ENCODE measurements around the gene ESR2. TPM values are rescaled to one million over a fixed set of nuclear protein-coding genes. Genes with fewer than 3 reads are reported as not detected.

The ESR2 gene
- total RNA-seq, 4 donors from 2014 or later: 0.27 to 1.0 (median 0.78) TPM; not detected in 1

GRCh38 chr14:64220056-64220455 is 74.1 kb downstream of the ESR2 start:
- no peak for TF ChIP-seq POLR2A (IDR thresholded peaks at IDR 0.05)
- TF ChIP-seq, protein P1, sequence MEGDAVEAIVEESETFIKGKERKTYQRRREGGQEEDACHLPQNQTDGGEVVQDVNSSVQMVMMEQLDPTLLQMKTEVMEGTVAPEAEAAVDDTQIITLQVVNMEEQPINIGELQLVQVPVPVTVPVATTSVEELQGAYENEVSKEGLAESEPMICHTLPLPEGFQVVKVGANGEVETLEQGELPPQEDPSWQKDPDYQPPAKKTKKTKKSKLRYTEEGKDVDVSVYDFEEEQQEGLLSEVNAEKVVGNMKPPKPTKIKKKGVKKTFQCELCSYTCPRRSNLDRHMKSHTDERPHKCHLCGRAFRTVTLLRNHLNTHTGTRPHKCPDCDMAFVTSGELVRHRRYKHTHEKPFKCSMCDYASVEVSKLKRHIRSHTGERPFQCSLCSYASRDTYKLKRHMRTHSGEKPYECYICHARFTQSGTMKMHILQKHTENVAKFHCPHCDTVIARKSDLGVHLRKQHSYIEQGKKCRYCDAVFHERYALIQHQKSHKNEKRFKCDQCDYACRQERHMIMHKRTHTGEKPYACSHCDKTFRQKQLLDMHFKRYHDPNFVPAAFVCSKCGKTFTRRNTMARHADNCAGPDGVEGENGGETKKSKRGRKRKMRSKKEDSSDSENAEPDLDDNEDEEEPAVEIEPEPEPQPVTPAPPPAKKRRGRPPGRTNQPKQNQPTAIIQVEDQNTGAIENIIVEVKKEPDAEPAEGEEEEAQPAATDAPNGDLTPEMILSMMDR (IDR thresholded peaks at IDR 0.05): no peak
- H3K27ac ChIP-seq: no peak overlapping the region
- no peak overlapping the region for H3K4me3 ChIP-seq (replicated peaks in 1 of 3)
- peaks cover 73 to 99% of the 10 kb centered on the region in 2 donors for H3K36me3 ChIP-seq
- H3K4me1 ChIP-seq: no peaks in the 10 kb centered on the region
- intact Hi-C loops (cut with DNase I): no loop called here
- no peaks in the 10 kb centered on the region for H3K27me3 ChIP-seq
- DNase-seq: no peak
- H3K9me3 ChIP-seq: no peaks in the 10 kb centered on the region
- WGBS, 2 donors: 98% methylated on average over 4 of the region's 4 CpGs

DNA sequence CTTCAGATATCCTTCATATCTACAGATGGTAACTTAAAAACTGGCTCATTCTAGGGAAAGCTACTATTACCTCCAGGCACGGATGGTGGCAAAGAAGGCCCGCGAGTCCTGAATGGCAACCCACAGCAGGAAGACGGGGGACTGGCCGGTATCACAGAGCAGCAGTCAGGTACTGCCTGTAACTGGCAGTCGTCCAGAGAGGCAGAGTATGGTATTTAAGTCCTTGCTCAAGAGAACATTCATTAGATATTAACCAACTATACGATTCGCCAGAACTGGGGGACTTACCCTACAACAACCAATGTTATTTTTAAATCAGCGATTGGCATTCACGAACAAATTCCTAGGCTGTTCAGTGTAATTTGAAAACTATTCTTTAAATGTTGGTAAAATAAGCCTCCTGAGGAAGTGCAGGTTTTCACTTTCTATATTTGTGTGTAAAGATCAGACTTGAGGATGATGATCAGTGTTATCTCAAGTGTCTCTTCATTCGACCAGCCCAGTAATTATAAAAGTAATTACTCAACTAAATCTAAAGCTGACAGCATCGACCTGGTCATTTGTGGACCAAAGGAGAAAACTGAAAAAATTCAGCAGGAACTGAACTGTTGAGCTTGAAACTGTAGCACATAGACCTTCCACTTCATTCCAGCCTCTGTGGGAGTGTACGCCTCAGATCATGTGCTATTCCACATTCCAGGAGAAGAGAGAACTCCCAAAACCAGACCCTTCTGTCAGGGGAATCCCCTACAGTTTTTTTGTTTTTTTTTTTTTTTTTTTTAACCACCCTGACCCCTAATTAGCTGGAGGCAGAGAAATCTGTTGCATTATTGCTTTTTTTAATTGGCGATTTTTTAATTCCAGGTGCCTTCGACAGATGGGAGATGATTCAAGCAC is 75.6 kb downstream of the ESR2 start:
- Histone ChIP-seq H3K9me3 (no peaks in the 10 kb centered on the region), H3K27ac (no peak overlapping the region), H3K4me1 (peaks cover 7% of the 10 kb centered on the region in 2 donors), H3K27me3 (no peaks in the 10 kb centered on the region), H3K36me3 (peaks cover 70 to 92% of the 10 kb centered on the region in 2 donors), H3K4me3 (replicated peaks in 1 of 3) (no peak overlapping the region)
- intact Hi-C loops (cut with DNase I): no loop called here
- WGBS, 2 donors: 87 to 91% methylated on average over 15 of the region's 15 CpGs
- no peak for DNase-seq
- TF ChIP-seq POLR2A (IDR thresholded peaks at IDR 0.05): no peak
- TF ChIP-seq, protein P1 (IDR thresholded peaks at IDR 0.05): no peak

DNA sequence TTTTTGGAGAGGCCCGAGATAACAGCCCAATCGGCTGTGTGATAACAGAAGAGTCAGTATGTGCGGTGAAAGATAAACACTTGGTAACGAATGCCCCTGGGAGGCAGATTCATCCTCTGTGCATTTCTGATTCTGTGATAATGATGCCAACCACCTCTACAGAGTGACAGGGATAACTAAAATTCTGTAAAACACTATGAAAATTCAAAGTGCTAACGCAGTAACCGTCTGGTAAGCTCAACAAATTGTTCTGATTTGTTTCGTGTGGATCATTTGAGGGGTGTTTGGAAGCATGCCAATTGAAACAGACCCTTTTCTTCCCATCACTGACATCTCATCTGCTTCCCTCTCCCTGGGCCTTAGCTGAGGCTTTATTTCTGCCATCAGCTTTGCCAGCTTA is 76.3 kb downstream of the ESR2 start:
- peaks cover 11 to 13% of the 10 kb centered on the region in 2 donors for H3K4me1 ChIP-seq
- no peak for TF ChIP-seq POLR2A (IDR thresholded peaks at IDR 0.05)
- TF ChIP-seq, protein P1 (IDR thresholded peaks at IDR 0.05): no peak
- no peak overlapping the region for H3K27ac ChIP-seq
- H3K4me3 ChIP-seq (replicated peaks in 1 of 3): no peak overlapping the region
- intact Hi-C loops (cut with DNase I): no loop called here
- peaks cover 67 to 91% of the 10 kb centered on the region in 2 donors for H3K36me3 ChIP-seq
- H3K9me3 ChIP-seq: no peaks in the 10 kb centered on the region
- H3K27me3 ChIP-seq: no peaks in the 10 kb centered on the region
- 84 to 91% methylated on average over 7 of the region's 7 CpGs for WGBS, 2 donors
- DNase-seq: no peak

DNA sequence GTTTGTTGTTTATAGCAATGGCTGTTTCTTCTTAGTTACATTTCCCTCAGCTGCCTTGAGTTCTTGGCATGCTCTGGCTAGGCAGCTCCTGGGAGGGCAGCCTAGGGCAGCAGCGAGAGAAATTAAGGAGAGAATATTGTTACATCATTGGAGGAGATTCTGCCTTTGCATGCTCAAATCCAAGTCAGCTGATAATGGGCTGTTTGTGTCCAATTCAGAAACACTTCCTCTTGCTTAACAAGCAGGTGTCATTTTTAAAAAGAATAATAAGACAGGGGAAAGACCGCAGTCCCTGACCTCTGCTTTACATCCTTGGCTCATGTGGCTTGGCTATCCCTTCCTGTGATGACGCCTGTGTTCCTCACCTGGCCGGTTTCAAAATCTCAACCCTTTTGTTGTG is 76.9 kb downstream of the ESR2 start:
- intact Hi-C loops (cut with DNase I): no loop called here
- TF ChIP-seq POLR2A (IDR thresholded peaks at IDR 0.05): no peak
- TF ChIP-seq, protein P1 (IDR thresholded peaks at IDR 0.05): no peak
- Histone ChIP-seq H3K9me3 (no peaks in the 10 kb centered on the region), H3K4me1 (peaks cover 11 to 14% of the 10 kb centered on the region in 2 donors), H3K36me3 (peaks cover 65 to 89% of the 10 kb centered on the region in 2 donors), H3K27me3 (no peaks in the 10 kb centered on the region), H3K4me3 (replicated peaks in 1 of 3) (no peak overlapping the region), H3K27ac (no peak overlapping the region)
- no peak for DNase-seq
- WGBS, 2 donors: 84 to 85% methylated on average over 4 of the region's 4 CpGs

GRCh38 chr14:64215978-64216377 is 78.2 kb downstream of the ESR2 start:
- intact Hi-C loops (cut with DNase I): no loop called here
- H3K36me3 ChIP-seq: peaks cover 64 to 89% of the 10 kb centered on the region in 2 donors

More at GRCh38 chr14:64215978-64216377, 78.2 kb downstream of the ESR2 start:
- Histone ChIP-seq H3K4me3 (replicated peaks in 1 of 3) (no peak overlapping the region), H3K27me3 (no peaks in the 10 kb centered on the region), H3K9me3 (no peaks in the 10 kb centered on the region), H3K4me1 (peaks cover 11 to 14% of the 10 kb centered on the region in 2 donors), H3K27ac (no peak overlapping the region)
- no peak for DNase-seq
- 93 to 97% methylated on average over 13 of the region's 13 CpGs for WGBS, 2 donors
- TF ChIP-seq POLR2A (IDR thresholded peaks at IDR 0.05): no peak
- TF ChIP-seq, protein P1 (IDR thresholded peaks at IDR 0.05): no peak
